Activated T-helper 2 cell treated with anti-CD3 and anti-CD28 coated beads, Interferon-gamma antibody, Interleukin-2, Interleukin-4, amounts not matched to agents 10 μg/mL and 5 μg/mL and 100 μg/mL, durations not matched to agents 14 hours and 24 hours and 36 hours (primary cell): ENCODE results near the gene PDCD4. TPM values are rescaled to one million over a fixed set of nuclear protein-coding genes. Genes with fewer than 3 reads are reported as not detected.

ENCODE experiments used
- DNase-seq: peaks from one replicate; pipeline ENCODE4 v3.0.0; 2021; ENCODE audit warnings: low spot score
- H3K27ac Mint-ChIP-seq: one replicate; pipeline ENCODE4 v1.8.0; 2021; ENCODE audit warnings: mixed read lengths
- H3K27me3 Mint-ChIP-seq: one replicate; pipeline ENCODE4 v1.8.0; 2021; ENCODE audit warnings: low read depth, mixed read lengths
- H3K36me3 Mint-ChIP-seq: one replicate; pipeline ENCODE4 v1.8.0; 2021; ENCODE audit warnings: low read depth, mixed read lengths
- H3K4me1 Mint-ChIP-seq: one replicate; pipeline ENCODE4 v1.8.0; 2021; ENCODE audit warnings: low read depth, mixed read lengths
- H3K4me3 Mint-ChIP-seq: one replicate; pipeline ENCODE4 v1.8.0; 2021; ENCODE audit warnings: low read depth, mild to moderate bottlenecking, moderate library complexity, mixed read lengths
- H3K9me3 Mint-ChIP-seq: one replicate; pipeline ENCODE4 v1.8.0; 2021; ENCODE audit warnings: mixed read lengths
- intact Hi-C: fragments of 100-400 bp; cut with micrococcal nuclease; formaldehyde crosslinking; loops from one replicate; pipeline ENCODE4 v1.15.1; 2023
- total RNA-seq: library from RNA; stranded (reverse); gene quantifications from 2 replicates; pipeline ENCODE4 v1.2.3, GENCODE V29; 2022

Gene PDCD4
- total RNA-seq, 1 donor from 2014 or later: 60.4 TPM

GRCh38 chr10:110927461-110927860 lies 55.7 kb downstream of the PDCD4 start:
- H3K27ac Mint-ChIP-seq: no peak overlapping the region
- intact Hi-C loops: no loop called here
- H3K4me1 Mint-ChIP-seq: peaks cover 21% of the 10 kb centered on the region
- H3K27me3 Mint-ChIP-seq: no peaks in the 10 kb centered on the region
- H3K36me3 Mint-ChIP-seq: peaks cover 10% of the 10 kb centered on the region
- no peak overlapping the region for H3K4me3 Mint-ChIP-seq
- H3K9me3 Mint-ChIP-seq: no peaks in the 10 kb centered on the region
- no peak for DNase-seq

GRCh38 chr10:110931769-110932381 lies 60.1 kb downstream of the PDCD4 start:
- peaks cover 7% of the 10 kb centered on the region for H3K4me1 Mint-ChIP-seq
- H3K9me3 Mint-ChIP-seq: no peaks in the 10 kb centered on the region
- H3K4me3 Mint-ChIP-seq: no peak overlapping the region
- H3K36me3 Mint-ChIP-seq: peaks cover 5% of the 10 kb centered on the region
- DNase-seq: no peak
- no peak overlapping the region for H3K27ac Mint-ChIP-seq
- intact Hi-C loops: no loop called here
- H3K27me3 Mint-ChIP-seq: no peaks in the 10 kb centered on the region

- Mint-ChIP-seq H3K36me3 (peaks cover 5% of the 10 kb centered on the region), H3K4me1 (peaks cover 2% of the 10 kb centered on the region), H3K27ac (no peak overlapping the region), H3K9me3 (no peaks in the 10 kb centered on the region), H3K4me3 (no peak overlapping the region), H3K27me3 (no peaks in the 10 kb centered on the region)
- intact Hi-C loops: no loop called here
- no peak for DNase-seq
These were observed 60.9 kb downstream of the PDCD4 start for GRCh38 chr10:110932505-110933180.

GRCh38 chr10:110936757-110937156 lies 65.0 kb downstream of the PDCD4 start:
- intact Hi-C loops: no loop called here

GRCh38 chr10:110939419-110939818 lies 67.7 kb downstream of the PDCD4 start:
- Mint-ChIP-seq H3K36me3 (peaks cover 41% of the 10 kb centered on the region), H3K27me3 (no peaks in the 10 kb centered on the region), H3K4me3 (no peak overlapping the region), H3K4me1 (peaks cover 15% of the 10 kb centered on the region), H3K27ac (no peak overlapping the region), H3K9me3 (peaks cover 7% of the 10 kb centered on the region)
- intact Hi-C loops: no loop called here
- DNase-seq: no peak

More at GRCh38 chr10:110936757-110937156, 65.0 kb downstream of the PDCD4 start:
- DNase-seq: no peak
- no peak overlapping the region for H3K4me3 Mint-ChIP-seq
- H3K9me3 Mint-ChIP-seq: no peaks in the 10 kb centered on the region
- no peaks in the 10 kb centered on the region for H3K27me3 Mint-ChIP-seq
- H3K4me1 Mint-ChIP-seq: peaks cover 7% of the 10 kb centered on the region
- H3K36me3 Mint-ChIP-seq: peaks cover 18% of the 10 kb centered on the region
- no peak overlapping the region for H3K27ac Mint-ChIP-seq

GRCh38 chr10:110944792-110945396 lies 73.2 kb downstream of the PDCD4 start:
- DNase-seq: no peak
- H3K27me3 Mint-ChIP-seq: no peaks in the 10 kb centered on the region
- peaks cover 25% of the 10 kb centered on the region for H3K4me1 Mint-ChIP-seq
- no peak overlapping the region for H3K4me3 Mint-ChIP-seq
- peaks cover 7% of the 10 kb centered on the region for H3K9me3 Mint-ChIP-seq
- H3K27ac Mint-ChIP-seq: no peak overlapping the region
- peaks cover 70% of the 10 kb centered on the region for H3K36me3 Mint-ChIP-seq
- intact Hi-C loops: no loop called here

- H3K4me3 Mint-ChIP-seq: no peak overlapping the region
- H3K27me3 Mint-ChIP-seq: no peaks in the 10 kb centered on the region
- H3K9me3 Mint-ChIP-seq: peaks cover 7% of the 10 kb centered on the region
- DNase-seq: no peak
- peaks cover 68% of the 10 kb centered on the region for H3K36me3 Mint-ChIP-seq
- no peak overlapping the region for H3K27ac Mint-ChIP-seq
- intact Hi-C loops: no loop called here
- peaks cover 24% of the 10 kb centered on the region for H3K4me1 Mint-ChIP-seq
These were observed 74.8 kb downstream of the PDCD4 start for GRCh38 chr10:110946496-110946895.

GRCh38 chr10:110947061-110947595 lies 75.4 kb downstream of the PDCD4 start:
- no peak for DNase-seq
- H3K4me3 Mint-ChIP-seq: no peak overlapping the region
- peaks cover 66% of the 10 kb centered on the region for H3K36me3 Mint-ChIP-seq
- intact Hi-C loops: no loop called here
- H3K9me3 Mint-ChIP-seq: peaks cover 7% of the 10 kb centered on the region
- H3K27ac Mint-ChIP-seq: no peak overlapping the region
- peaks cover 24% of the 10 kb centered on the region for H3K4me1 Mint-ChIP-seq
- H3K27me3 Mint-ChIP-seq: no peaks in the 10 kb centered on the region

Other genes starting within 250 kb of the PDCD4 start
- 0.02 TPM in 1 of 2 replicates, not detected in the other for gene RBM20, start 227.6 kb upstream of the PDCD4 start, total RNA-seq
- gene BBIP1, start 47.3 kb downstream of the PDCD4 start, total RNA-seq: 31.5 and 32.7 TPM in 2 replicates
- 36.4 and 44.3 TPM in 2 replicates for gene SHOC2, start 47.7 kb downstream of the PDCD4 start, total RNA-seq
- gene ADRA2A, start 205.1 kb downstream of the PDCD4 start, total RNA-seq: not detected in 2 replicates